K562 (cell line): ENCODE data around the gene MRPL52. TPM values are rescaled to one million over a fixed set of nuclear protein-coding genes. Genes with fewer than 3 reads are reported as not detected.

Source experiments
- ATAC-seq: fragments of 200-7000 bp; cut with Tn5 transposase; 3 replicates; pipeline ENCODE4 v1.9.1; 2020; ENCODE audit warnings: moderate library complexity
- BruUV-seq: library from RNA; stranded (reverse); fragments of 400-500 nt; replicated peaks from 2 replicates; lab custom pipeline; 2021; lab: Mats Ljungman, UMichigan
- CTCF ChIA-PET: fragments of 300-600 bp; formaldehyde crosslinking; extraction: SDS; loops from one replicate; lab custom pipeline; 2021; ENCODE audit warnings: low intra/inter-chr PET ratio; lab: Yijun Ruan, JAX
- POLR2A ChIA-PET: fragments of 300-600, 350-650 bp; sonication (Branson Sonifier 250); formaldehyde crosslinking; extraction: SDS; loops from one replicate; lab custom pipeline; 2021; ENCODE audit warnings: antibody characterized with exemption, inconsistent platforms; lab: Yijun Ruan, JAX
- DNase-seq, 4 experiments: peaks; one replicate each; pipeline versions ENCODE4 v3.0.0 to v3.0.0-alpha.2; 2011 to 2018; ENCODE audit warnings: low spot score in 3 of 4, mixed read lengths in 3 of 4; ENCODE audit errors: extremely low read depth in 1 of 4
- FAIRE-seq: peaks from 2 replicates; lab custom pipeline; 2011; peaks lifted over from hg19 to GRCh38; lab: Jason Lieb, UNC
- H2AFZ ChIP-seq: 2 replicates; pipeline ENCODE4 v1.6.0; 2011; ENCODE audit warnings: low read depth, low read length, control low read depth, inconsistent platforms
- H3K27ac ChIP-seq: fragments of 200-600 bp; 3 replicates; pipeline ENCODE4 v1.8.0; 2011; ENCODE audit warnings: low read depth, mild to moderate bottlenecking, control low read depth, inconsistent platforms, low read length, moderate library complexity, mixed read lengths; ENCODE audit errors: extremely low read depth
- H3K27me3 ChIP-seq, 2 experiments: fragments of 300-600 bp in 1 of 2; 2 replicates in 1 of 2; 3 replicates in 1 of 2; pipeline versions ENCODE4 v1.6.0 to v1.8.0; 2011; ENCODE audit warnings: inconsistent platforms in 2 of 2, low read length in 2 of 2, mild to moderate bottlenecking in 1 of 2, mixed read lengths in 1 of 2, moderate library complexity in 1 of 2; ENCODE audit not compliant: control insufficient read depth in 2 of 2, insufficient read depth in 2 of 2
- H3K36me3 ChIP-seq: fragments of 300-600 bp; 3 replicates; pipeline ENCODE4 v1.8.0; 2011; ENCODE audit warnings: mild to moderate bottlenecking, low read length, inconsistent platforms; ENCODE audit not compliant: control insufficient read depth, insufficient read depth
- H3K4me1 ChIP-seq, 2 experiments: fragments of 200-600 bp in 1 of 2; replicated peaks in 1 of 2; 2 replicates in 1 of 2; 3 replicates in 1 of 2; pipeline versions ENCODE4 v1.5.1 to v1.8.0; 2011; ENCODE audit warnings: inconsistent platforms in 2 of 2, low read length in 2 of 2, mild to moderate bottlenecking in 1 of 2, mixed read lengths in 1 of 2, moderate library complexity in 1 of 2; ENCODE audit not compliant: control insufficient read depth in 2 of 2, insufficient read depth in 2 of 2
- H3K4me2 ChIP-seq: 2 replicates; pipeline ENCODE4 v1.6.1; 2011; ENCODE audit warnings: low read length, control low read depth, inconsistent platforms, mixed read lengths; ENCODE audit not compliant: insufficient read depth
- H3K4me3 ChIP-seq: fragments of 200-600 bp; sonication (generic), shearing (Covaris generic); 2 replicates; pipeline ENCODE4 v1.5.1; 2016; ENCODE audit warnings: control low read depth, inconsistent platforms
- H3K79me2 ChIP-seq: fragments of 200-600 bp; 3 replicates; pipeline ENCODE4 v1.8.0; 2011; ENCODE audit warnings: low read length, inconsistent platforms; ENCODE audit not compliant: control insufficient read depth, insufficient read depth
- H3K9ac ChIP-seq, 2 experiments: 2 replicates each; pipeline versions ENCODE4 v1.6.0 to v1.6.1; 2011; ENCODE audit warnings: low read depth in 2 of 2, low read length in 2 of 2, control low read depth in 1 of 2, inconsistent platforms in 1 of 2, mild to moderate bottlenecking in 1 of 2, mixed read lengths in 1 of 2; ENCODE audit not compliant: insufficient read depth in 1 of 2
- H3K9me1 ChIP-seq: one replicate; pipeline ENCODE4 v1.6.0; 2011; ENCODE audit warnings: inconsistent platforms, mild to moderate bottlenecking, low read length, moderate library complexity; ENCODE audit not compliant: control insufficient read depth, insufficient read depth
- H3K9me3 ChIP-seq: replicated peaks from 2 replicates; pipeline ENCODE4 v1.5.1; 2011; ENCODE audit warnings: low read depth, low read length, inconsistent platforms; ENCODE audit not compliant: control insufficient read depth, insufficient read depth
- H4K20me1 ChIP-seq: replicated peaks from 2 replicates; pipeline ENCODE4 v1.6.1; 2011; ENCODE audit warnings: low read length, inconsistent platforms, mixed read lengths; ENCODE audit not compliant: control insufficient read depth, insufficient read depth
- NCOA1 ChIP-seq: fragments of 450-650 bp; IDR thresholded peaks from 2 replicates; pipeline ENCODE4 v1.6.1; 2016; ENCODE audit warnings: low read depth
- NCOA4 ChIP-seq: fragments of 450-650 bp; IDR thresholded peaks from 2 replicates; pipeline ENCODE4 v1.6.1; 2018; ENCODE audit warnings: mild to moderate bottlenecking; ENCODE audit not compliant: partially characterized antibody
- PHTF2 ChIP-seq: fragments of 250-450 bp; sonication (Bioruptor Pico); IDR thresholded peaks from 2 replicates; pipeline ENCODE4 v1.5.0; 2021; ENCODE audit warnings: mild to moderate bottlenecking
- PML ChIP-seq: IDR thresholded peaks from 2 replicates; pipeline ENCODE4 v1.6.1; 2012; ENCODE audit warnings: low read length, inconsistent platforms
- SMARCA4 ChIP-seq: fragments of 450-650 bp; IDR thresholded peaks from 2 replicates; pipeline ENCODE4 v1.6.1; 2016
- TEAD1 ChIP-seq, 2 experiments: fragments of 450-650 bp in 1 of 2; sonication (generic) in 1 of 2; formaldehyde crosslinking; IDR thresholded peaks; 2 replicates each; pipeline versions ENCODE4 v1.4.0 to v1.8.0; 2020 to 2022; ENCODE audit warnings: mild to moderate bottlenecking in 2 of 2, missing genetic modification reagents in 1 of 2
- YBX1 ChIP-seq: fragments of 450-650 bp; IDR thresholded peaks from 2 replicates; pipeline ENCODE4 v1.7.1; 2016; ENCODE audit warnings: mild to moderate bottlenecking
- ZNF24 ChIP-seq: fragments of 450-650 bp; IDR thresholded peaks from 2 replicates; pipeline ENCODE4 v1.6.1; 2016
- ZNF395 ChIP-seq: fragments of 200-800 bp; sonication (Bioruptor generic); IDR thresholded peaks from 2 replicates; pipeline ENCODE4 v1.6.1; 2017; ENCODE audit warnings: missing genetic modification characterization, missing compliant biosample characterization
- ZNF431 ChIP-seq: sonication (generic); formaldehyde crosslinking; IDR thresholded peaks from 2 replicates; pipeline ENCODE4 v1.8.0; 2022; ENCODE audit warnings: mild to moderate bottlenecking, missing genetic modification reagents
- WGBS: fragments of 100-300 bp; shearing (Covaris generic); methylation state at CpG from one replicate; pipeline ENCODE4 v1.1.6; 2016; ENCODE audit warnings: low coverage, mixed read lengths; ENCODE audit not compliant: insufficient coverage; ENCODE audit errors: missing lambda C conversion rate; 5-methylcytosine and 5-hydroxymethylcytosine counted together
- in situ Hi-C: fragments of 300-500 bp; cut with MboI; formaldehyde crosslinking; loops from 4 replicates; pipeline ENCODE4 v1.15.0; 2018; ENCODE audit warnings: inconsistent platforms, mixed read lengths
- intact Hi-C: fragments of 100-400 bp; cut with micrococcal nuclease; formaldehyde crosslinking; loops from 2 replicates; pipeline ENCODE4 v1.14.2; 2022
- polyA plus RNA-seq, 8 experiments: library from polyadenylated mRNA; depleted of rRNA in 4 of 8; stranded (reverse) in 5 of 8; unstranded in 3 of 8; fragments of >200 nt; fragmentation: Nextera tagmentation in 2 of 8; fragmentation: Illumina TruSeq in 1 of 8; extraction: Ambion mirVana in 2 of 8; extraction: Trizol in 1 of 8; gene quantifications; 2 replicates each; pipeline versions ENCODE4 v1.2.1 to v1.2.3, GENCODE V29; 2011 to 2014; ENCODE audit warnings: inconsistent platforms in 1 of 8, missing spikeins in 1 of 8
- total RNA-seq, 7 experiments: library from RNA; depleted of rRNA in 6 of 7; stranded (reverse); fragments of >200 nt in 6 of 7; fragmentation: Illumina TruSeq in 2 of 7; extraction: Trizol in 2 of 7; gene quantifications; 2 replicates each; pipeline versions ENCODE4 v1.2.1 to v1.2.3, GENCODE V29; 2011 to 2021; ENCODE audit warnings: low replicate concordance in 1 of 7
- TF ChIP-seq, protein P1 (sequence below): sonication (generic); formaldehyde crosslinking; IDR thresholded peaks from 2 replicates; pipeline ENCODE4 v1.8.0; 2023; ENCODE audit warnings: missing genetic modification reagents, mild to moderate bottlenecking, borderline replicate concordance

Gene MRPL52
- total and polyA plus RNA-seq, 9 of the 15 experiments (the other 6 are each of a cell fraction or from before 2014, with no cell fraction given) = 56.5 to 213 (median 168) TPM

DNA sequence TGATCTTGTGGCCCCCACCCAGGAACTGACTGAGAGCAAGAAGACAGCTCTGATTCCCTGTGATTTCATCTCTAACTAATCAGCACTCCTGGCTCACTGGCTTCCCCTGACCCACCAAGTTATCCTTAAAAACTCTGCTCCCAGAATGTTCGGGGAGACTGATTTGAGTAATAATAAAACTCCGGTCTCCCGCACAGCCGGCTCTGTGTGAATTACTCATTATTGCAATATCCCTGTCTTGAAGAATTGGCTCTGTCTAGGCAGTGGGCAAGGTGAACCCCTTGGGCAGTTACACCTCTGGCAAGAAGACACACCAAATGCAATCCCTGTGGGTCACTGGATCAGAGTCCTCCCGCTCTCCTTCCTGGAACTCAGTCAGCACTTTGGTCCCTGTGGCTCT is 35.7 kb upstream of the MRPL52 start:
- Histone ChIP-seq H3K9me3 (no peaks in the 10 kb centered on the region), H3K27ac (no peak overlapping the region), H4K20me1 (no peaks in the 10 kb centered on the region), H3K9ac (no peak overlapping the region), H3K27me3 (no peaks in the 10 kb centered on the region), H3K9me1 (no peaks in the 10 kb centered on the region), H3K4me2 (no peak overlapping the region), H3K79me2 (no peaks in the 10 kb centered on the region), H3K4me3 (no peak overlapping the region), H2AFZ (no peak overlapping the region), H3K4me1 (peaks cover 18 to 22% of the 10 kb centered on the region in 2 experiments; a peak in 4 of 5 replicates), H3K36me3 (no peaks in the 10 kb centered on the region)
- ATAC-seq (no peak), FAIRE-seq (no peak), DNase-seq (no peak)
- BruUV-seq = no TSS peak
- intact Hi-C loops (no loop called here), in situ Hi-C loops (no loop called here)
- no peak for TF ChIP-seq PML
- TF ChIP-seq YBX1 = no peak
- POLR2A ChIA-PET = interaction anchor here (0.6 to 1.5 kb wide), 3 partner anchors 13 to 259 kb away, joined by 3 to 5 read pairs (median 3); no protein-coding TSS in a partner anchor
- 45% methylated on average over 5 of the region's 5 CpGs for WGBS
- CTCF ChIA-PET = no interaction called here

GRCh38 chr14:22794551-22794951 is 35.1 kb upstream of the MRPL52 start:
- intact Hi-C loops (no loop called here), in situ Hi-C loops (no loop called here)
- Histone ChIP-seq H3K9ac (no peak overlapping the region), H3K27ac (no peak overlapping the region), H3K4me2 (no peak overlapping the region), H4K20me1 (no peaks in the 10 kb centered on the region), H3K4me3 (no peak overlapping the region), H3K36me3 (no peaks in the 10 kb centered on the region), H2AFZ (no peak overlapping the region), H3K79me2 (no peaks in the 10 kb centered on the region), H3K9me3 (no peaks in the 10 kb centered on the region), H3K4me1 (peaks cover 18 to 22% of the 10 kb centered on the region in 2 experiments; a peak in 4 of 5 replicates), H3K9me1 (no peaks in the 10 kb centered on the region), H3K27me3 (no peaks in the 10 kb centered on the region)
- FAIRE-seq = no peak
- DNase-seq = no peak
- CTCF ChIA-PET = no interaction called here
- no peak for ATAC-seq
- WGBS = 18% methylated on average over 7 of the region's 7 CpGs
- BruUV-seq = no TSS peak
- POLR2A ChIA-PET = interaction anchor here (1.5 kb wide), 1 partner anchor 13 kb away, joined by 5 read pairs; no protein-coding TSS in a partner anchor
- TF ChIP-seq PHTF2 (CRISPR knock-in tag) (no peak), NCOA1 (no peak), ZNF395 (CRISPR knock-in tag) (no peak), ZNF431 (CRISPR knock-in tag) (no peak), ZNF24 (no peak), TEAD1 (CRISPR knock-in tag; IDR thresholded peaks at IDR 0.05) (no peak), SMARCA4 (no peak), NCOA4 (no peak)
- TF ChIP-seq, protein P1, sequence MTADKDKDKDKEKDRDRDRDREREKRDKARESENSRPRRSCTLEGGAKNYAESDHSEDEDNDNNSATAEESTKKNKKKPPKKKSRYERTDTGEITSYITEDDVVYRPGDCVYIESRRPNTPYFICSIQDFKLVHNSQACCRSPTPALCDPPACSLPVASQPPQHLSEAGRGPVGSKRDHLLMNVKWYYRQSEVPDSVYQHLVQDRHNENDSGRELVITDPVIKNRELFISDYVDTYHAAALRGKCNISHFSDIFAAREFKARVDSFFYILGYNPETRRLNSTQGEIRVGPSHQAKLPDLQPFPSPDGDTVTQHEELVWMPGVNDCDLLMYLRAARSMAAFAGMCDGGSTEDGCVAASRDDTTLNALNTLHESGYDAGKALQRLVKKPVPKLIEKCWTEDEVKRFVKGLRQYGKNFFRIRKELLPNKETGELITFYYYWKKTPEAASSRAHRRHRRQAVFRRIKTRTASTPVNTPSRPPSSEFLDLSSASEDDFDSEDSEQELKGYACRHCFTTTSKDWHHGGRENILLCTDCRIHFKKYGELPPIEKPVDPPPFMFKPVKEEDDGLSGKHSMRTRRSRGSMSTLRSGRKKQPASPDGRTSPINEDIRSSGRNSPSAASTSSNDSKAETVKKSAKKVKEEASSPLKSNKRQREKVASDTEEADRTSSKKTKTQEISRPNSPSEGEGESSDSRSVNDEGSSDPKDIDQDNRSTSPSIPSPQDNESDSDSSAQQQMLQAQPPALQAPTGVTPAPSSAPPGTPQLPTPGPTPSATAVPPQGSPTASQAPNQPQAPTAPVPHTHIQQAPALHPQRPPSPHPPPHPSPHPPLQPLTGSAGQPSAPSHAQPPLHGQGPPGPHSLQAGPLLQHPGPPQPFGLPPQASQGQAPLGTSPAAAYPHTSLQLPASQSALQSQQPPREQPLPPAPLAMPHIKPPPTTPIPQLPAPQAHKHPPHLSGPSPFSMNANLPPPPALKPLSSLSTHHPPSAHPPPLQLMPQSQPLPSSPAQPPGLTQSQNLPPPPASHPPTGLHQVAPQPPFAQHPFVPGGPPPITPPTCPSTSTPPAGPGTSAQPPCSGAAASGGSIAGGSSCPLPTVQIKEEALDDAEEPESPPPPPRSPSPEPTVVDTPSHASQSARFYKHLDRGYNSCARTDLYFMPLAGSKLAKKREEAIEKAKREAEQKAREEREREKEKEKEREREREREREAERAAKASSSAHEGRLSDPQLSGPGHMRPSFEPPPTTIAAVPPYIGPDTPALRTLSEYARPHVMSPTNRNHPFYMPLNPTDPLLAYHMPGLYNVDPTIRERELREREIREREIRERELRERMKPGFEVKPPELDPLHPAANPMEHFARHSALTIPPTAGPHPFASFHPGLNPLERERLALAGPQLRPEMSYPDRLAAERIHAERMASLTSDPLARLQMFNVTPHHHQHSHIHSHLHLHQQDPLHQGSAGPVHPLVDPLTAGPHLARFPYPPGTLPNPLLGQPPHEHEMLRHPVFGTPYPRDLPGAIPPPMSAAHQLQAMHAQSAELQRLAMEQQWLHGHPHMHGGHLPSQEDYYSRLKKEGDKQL = no peak
